Panc1 (cell line): ENCODE data around the gene AP4M1. TPM values are rescaled to one million over a fixed set of nuclear protein-coding genes. Genes with fewer than 3 reads are reported as not detected.
A peak's percentile ranks its signal among the peaks of the same experiment; 100 is the strongest.

ENCODE experiments used
- ATAC-seq: fragments of 200-7000 bp; cut with Tn5 transposase; 2 replicates; pipeline ENCODE4 v1.9.1; 2020; ENCODE audit warnings: mild to moderate bottlenecking, moderate library complexity
- BruUV-seq: library from RNA; stranded (reverse); fragments of 400-500 nt; replicated peaks from 2 replicates; lab custom pipeline; 2021; lab: Mats Ljungman, UMichigan
- CTCF ChIA-PET: fragments of 300-600 bp; sonication (Branson Sonifier 250); formaldehyde crosslinking; loops from one replicate; lab custom pipeline; 2022; ENCODE audit warnings: antibody characterized with exemption; lab: Charles Lee
- POLR2A ChIA-PET: fragments of 300-600 bp; sonication (Branson Sonifier 250); formaldehyde crosslinking; loops from one replicate; lab custom pipeline; 2022; ENCODE audit warnings: antibody characterized with exemption; lab: Charles Lee
- DNase-seq: peaks from one replicate; pipeline ENCODE4 v3.0.0-alpha.2; 2010; ENCODE audit warnings: low read depth, low spot score
- H3K27ac ChIP-seq: 2 replicates; pipeline ENCODE4 v1.5.1; 2011; ENCODE audit warnings: mild to moderate bottlenecking, low read length, inconsistent platforms
- H3K27me3 ChIP-seq: fragments of 200-500 bp; sonication (Bioruptor generic); 2 replicates; pipeline ENCODE4 v1.6.0; 2014; ENCODE audit warnings: low read length, inconsistent platforms; ENCODE audit not compliant: control insufficient read depth, insufficient read depth
- H3K36me3 ChIP-seq: fragments of 200-500 bp; sonication (Bioruptor generic); 2 replicates; pipeline ENCODE4 v1.5.1; 2014; ENCODE audit warnings: inconsistent platforms, mild to moderate bottlenecking, low read length, moderate library complexity; ENCODE audit not compliant: control insufficient read depth, insufficient read depth
- H3K4me1 ChIP-seq: 2 replicates; pipeline ENCODE4 v1.5.1; 2011; ENCODE audit warnings: inconsistent platforms, mild to moderate bottlenecking, low read length, moderate library complexity; ENCODE audit not compliant: control insufficient read depth, insufficient read depth
- H3K4me3 ChIP-seq, 2 experiments: 2 replicates each; pipeline ENCODE4 v1.5.1; 2011 to 2012; ENCODE audit warnings: low read depth in 2 of 2, low read length in 2 of 2, mild to moderate bottlenecking in 2 of 2, inconsistent platforms in 1 of 2, moderate library complexity in 1 of 2
- H3K9me3 ChIP-seq: fragments of 200-500 bp; sonication (Bioruptor generic); 2 replicates; pipeline ENCODE4 v1.5.1; 2014; ENCODE audit warnings: low read depth, mild to moderate bottlenecking, inconsistent platforms, low read length, moderate library complexity; ENCODE audit not compliant: control insufficient read depth, insufficient read depth
- POLR2AphosphoS5 ChIP-seq: IDR thresholded peaks from 2 replicates; pipeline ENCODE4 v1.6.1; 2012; ENCODE audit warnings: mild to moderate bottlenecking, low read depth, low read length, moderate library complexity
- SIN3A ChIP-seq: IDR thresholded peaks from 2 replicates; pipeline ENCODE4 v1.6.1; 2012; ENCODE audit warnings: low read depth, mild to moderate bottlenecking, low read length, moderate library complexity, borderline replicate concordance; ENCODE audit not compliant: insufficient read depth
- TCF7L2 ChIP-seq: IDR thresholded peaks from 2 replicates; pipeline ENCODE4 v1.6.1; 2011; ENCODE audit warnings: mild to moderate bottlenecking, low read depth, low read length, inconsistent platforms
- in situ Hi-C: cut with HindIII; loops from 2 replicates; pipeline ENCODE4 v1.10.0; 2016; ENCODE audit warnings: low sequenced_read_pairs, low pct_unique_long_range_greater_than_20kb
- intact Hi-C: fragments of 100-400 bp; cut with micrococcal nuclease; formaldehyde crosslinking; loops from one replicate; pipeline ENCODE4 v1.10.0; 2022; ENCODE audit not compliant: unreplicated experiment
- total RNA-seq: library from RNA; stranded (reverse); gene quantifications from one replicate; pipeline ENCODE4 v1.2.1, GENCODE V29; 2021; ENCODE audit not compliant: unreplicated experiment
- TF ChIP-seq, protein P1 (sequence below), 2 experiments: IDR thresholded peaks; 2 replicates each; pipeline ENCODE4 v1.6.1; 2011 to 2012; ENCODE audit warnings: low read depth in 2 of 2, control low read depth in 1 of 2, low read length in 1 of 2, mild to moderate bottlenecking in 1 of 2, moderate library complexity in 1 of 2; ENCODE audit not compliant: insufficient read depth in 1 of 2
- TF ChIP-seq, protein P2 (sequence below): fragments of 450-650 bp; IDR thresholded peaks from 2 replicates; pipeline ENCODE4 v1.5.1; 2017; ENCODE audit warnings: mild to moderate bottlenecking

Gene AP4M1
- total RNA-seq, 1 experiment from 2014 or later = 42.6 TPM

DNA sequence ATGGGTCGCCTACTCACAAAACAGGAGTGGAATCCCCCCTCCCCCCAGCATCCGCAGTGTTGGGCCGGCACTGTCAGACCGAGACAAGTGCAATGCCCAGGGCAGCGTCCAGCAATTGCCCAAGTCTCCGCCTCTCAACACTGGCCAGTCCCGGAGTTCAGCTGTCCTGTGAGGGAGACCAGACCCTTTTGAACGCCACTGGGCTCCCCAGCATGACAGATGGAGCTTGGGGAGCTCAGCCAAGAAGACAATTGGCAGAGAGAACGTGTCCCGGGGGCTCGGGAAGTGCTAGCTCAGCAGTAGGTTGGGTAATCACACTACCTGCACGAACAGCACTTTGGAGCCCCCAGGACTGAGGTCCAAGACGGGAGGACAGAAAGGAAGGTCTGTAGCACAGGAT is 7.9 kb upstream of the AP4M1 start:
- in situ Hi-C loops (no loop called here), intact Hi-C loops (no loop called here)
- ATAC-seq (peak; percentile 23), DNase-seq (no peak)
- CTCF ChIA-PET = no interaction called here
- POLR2A ChIA-PET = no interaction called here
- H3K4me3 ChIP-seq = no peak overlapping the region
- H3K27me3 ChIP-seq = no peaks in the 10 kb centered on the region
- BruUV-seq = no TSS peak
- H3K36me3 ChIP-seq = peaks cover 41% of the 10 kb centered on the region
- peaks cover 23% of the 10 kb centered on the region for H3K4me1 ChIP-seq
- TF ChIP-seq POLR2AphosphoS5 (no peak), SIN3A (no peak), TCF7L2 (no peak)
- TF ChIP-seq, protein P1, sequence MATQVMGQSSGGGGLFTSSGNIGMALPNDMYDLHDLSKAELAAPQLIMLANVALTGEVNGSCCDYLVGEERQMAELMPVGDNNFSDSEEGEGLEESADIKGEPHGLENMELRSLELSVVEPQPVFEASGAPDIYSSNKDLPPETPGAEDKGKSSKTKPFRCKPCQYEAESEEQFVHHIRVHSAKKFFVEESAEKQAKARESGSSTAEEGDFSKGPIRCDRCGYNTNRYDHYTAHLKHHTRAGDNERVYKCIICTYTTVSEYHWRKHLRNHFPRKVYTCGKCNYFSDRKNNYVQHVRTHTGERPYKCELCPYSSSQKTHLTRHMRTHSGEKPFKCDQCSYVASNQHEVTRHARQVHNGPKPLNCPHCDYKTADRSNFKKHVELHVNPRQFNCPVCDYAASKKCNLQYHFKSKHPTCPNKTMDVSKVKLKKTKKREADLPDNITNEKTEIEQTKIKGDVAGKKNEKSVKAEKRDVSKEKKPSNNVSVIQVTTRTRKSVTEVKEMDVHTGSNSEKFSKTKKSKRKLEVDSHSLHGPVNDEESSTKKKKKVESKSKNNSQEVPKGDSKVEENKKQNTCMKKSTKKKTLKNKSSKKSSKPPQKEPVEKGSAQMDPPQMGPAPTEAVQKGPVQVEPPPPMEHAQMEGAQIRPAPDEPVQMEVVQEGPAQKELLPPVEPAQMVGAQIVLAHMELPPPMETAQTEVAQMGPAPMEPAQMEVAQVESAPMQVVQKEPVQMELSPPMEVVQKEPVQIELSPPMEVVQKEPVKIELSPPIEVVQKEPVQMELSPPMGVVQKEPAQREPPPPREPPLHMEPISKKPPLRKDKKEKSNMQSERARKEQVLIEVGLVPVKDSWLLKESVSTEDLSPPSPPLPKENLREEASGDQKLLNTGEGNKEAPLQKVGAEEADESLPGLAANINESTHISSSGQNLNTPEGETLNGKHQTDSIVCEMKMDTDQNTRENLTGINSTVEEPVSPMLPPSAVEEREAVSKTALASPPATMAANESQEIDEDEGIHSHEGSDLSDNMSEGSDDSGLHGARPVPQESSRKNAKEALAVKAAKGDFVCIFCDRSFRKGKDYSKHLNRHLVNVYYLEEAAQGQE (IDR thresholded peaks at IDR 0.05; ENCODE audit: insufficient read depth in 1 of 2, low read depth in 2 of 2, low read length in 1 of 2) = no peak
- TF ChIP-seq, protein P2, sequence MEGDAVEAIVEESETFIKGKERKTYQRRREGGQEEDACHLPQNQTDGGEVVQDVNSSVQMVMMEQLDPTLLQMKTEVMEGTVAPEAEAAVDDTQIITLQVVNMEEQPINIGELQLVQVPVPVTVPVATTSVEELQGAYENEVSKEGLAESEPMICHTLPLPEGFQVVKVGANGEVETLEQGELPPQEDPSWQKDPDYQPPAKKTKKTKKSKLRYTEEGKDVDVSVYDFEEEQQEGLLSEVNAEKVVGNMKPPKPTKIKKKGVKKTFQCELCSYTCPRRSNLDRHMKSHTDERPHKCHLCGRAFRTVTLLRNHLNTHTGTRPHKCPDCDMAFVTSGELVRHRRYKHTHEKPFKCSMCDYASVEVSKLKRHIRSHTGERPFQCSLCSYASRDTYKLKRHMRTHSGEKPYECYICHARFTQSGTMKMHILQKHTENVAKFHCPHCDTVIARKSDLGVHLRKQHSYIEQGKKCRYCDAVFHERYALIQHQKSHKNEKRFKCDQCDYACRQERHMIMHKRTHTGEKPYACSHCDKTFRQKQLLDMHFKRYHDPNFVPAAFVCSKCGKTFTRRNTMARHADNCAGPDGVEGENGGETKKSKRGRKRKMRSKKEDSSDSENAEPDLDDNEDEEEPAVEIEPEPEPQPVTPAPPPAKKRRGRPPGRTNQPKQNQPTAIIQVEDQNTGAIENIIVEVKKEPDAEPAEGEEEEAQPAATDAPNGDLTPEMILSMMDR = no peak
- H3K9me3 ChIP-seq = no peaks in the 10 kb centered on the region
- peak overlapping the region; percentile 52; the same call in 1 of the 2 replicates for H3K27ac ChIP-seq

DNA sequence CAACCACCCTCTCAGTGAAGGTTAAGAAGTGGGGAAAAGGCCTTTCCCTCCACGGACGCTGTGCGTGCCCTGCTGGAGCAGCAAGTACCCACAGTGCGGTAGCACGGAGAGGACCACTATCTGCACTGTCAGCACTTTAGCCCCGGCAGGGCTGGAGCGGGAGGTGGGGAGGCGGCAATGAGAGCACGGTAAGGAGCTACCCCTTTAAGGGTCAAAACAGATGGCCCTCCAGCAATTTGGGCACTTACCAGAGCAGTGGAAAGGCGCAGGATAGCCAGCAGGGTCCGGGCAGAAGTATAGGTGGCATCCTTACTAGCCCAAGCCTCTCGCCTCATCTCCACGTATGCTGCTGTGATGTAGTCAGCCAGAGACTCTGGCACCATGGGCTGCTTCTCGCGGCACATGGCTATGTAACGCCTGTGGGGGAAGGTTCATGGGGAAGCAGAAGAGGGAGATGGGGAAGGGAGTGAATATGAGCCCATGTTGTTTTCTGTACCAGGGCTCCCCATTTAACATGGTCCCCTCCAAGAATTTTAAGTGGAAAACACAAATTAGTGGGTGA is 7.4 kb upstream of the AP4M1 start:
- POLR2A ChIA-PET = no interaction called here
- Histone ChIP-seq H3K4me3 (no peak overlapping the region), H3K4me1 (peaks cover 23% of the 10 kb centered on the region), H3K9me3 (no peaks in the 10 kb centered on the region), H3K27ac (peak overlapping the region; percentile 52; the same call in 1 of the 2 replicates), H3K36me3 (peaks cover 46% of the 10 kb centered on the region), H3K27me3 (no peaks in the 10 kb centered on the region)
- DNase-seq = no peak
- peak; percentile 19; the same call in 1 of the 2 replicates for ATAC-seq
- no TSS peak for BruUV-seq
- TF ChIP-seq, protein P2 = no peak
- TF ChIP-seq TCF7L2 (no peak), POLR2AphosphoS5 (peak; percentile 48; the same call in 1 of the 2 replicates), SIN3A (no peak)
- TF ChIP-seq, protein P1 (IDR thresholded peaks at IDR 0.05; ENCODE audit: insufficient read depth in 1 of 2, low read depth in 2 of 2, low read length in 1 of 2) = no peak
- CTCF ChIA-PET = no interaction called here
- intact Hi-C loops (no loop called here), in situ Hi-C loops (no loop called here)
